ENCODE measurements around the gene PAX2.

- TF ChIP-seq CTCF (IDR thresholded peaks at IDR 0.05; ENCODE audit: insufficient read depth, low read length, poor library complexity, severe bottlenecking): no peak
- no peak for TF ChIP-seq EZH2phosphoT487 (conservative IDR thresholded peaks at IDR 0.05; ENCODE audit: low read length)
These were observed 69.5 kb downstream of the PAX2 start for GRCh38 chr10:100814751-100815474.
